ENCODE data around the gene SEPHS2.

DNA sequence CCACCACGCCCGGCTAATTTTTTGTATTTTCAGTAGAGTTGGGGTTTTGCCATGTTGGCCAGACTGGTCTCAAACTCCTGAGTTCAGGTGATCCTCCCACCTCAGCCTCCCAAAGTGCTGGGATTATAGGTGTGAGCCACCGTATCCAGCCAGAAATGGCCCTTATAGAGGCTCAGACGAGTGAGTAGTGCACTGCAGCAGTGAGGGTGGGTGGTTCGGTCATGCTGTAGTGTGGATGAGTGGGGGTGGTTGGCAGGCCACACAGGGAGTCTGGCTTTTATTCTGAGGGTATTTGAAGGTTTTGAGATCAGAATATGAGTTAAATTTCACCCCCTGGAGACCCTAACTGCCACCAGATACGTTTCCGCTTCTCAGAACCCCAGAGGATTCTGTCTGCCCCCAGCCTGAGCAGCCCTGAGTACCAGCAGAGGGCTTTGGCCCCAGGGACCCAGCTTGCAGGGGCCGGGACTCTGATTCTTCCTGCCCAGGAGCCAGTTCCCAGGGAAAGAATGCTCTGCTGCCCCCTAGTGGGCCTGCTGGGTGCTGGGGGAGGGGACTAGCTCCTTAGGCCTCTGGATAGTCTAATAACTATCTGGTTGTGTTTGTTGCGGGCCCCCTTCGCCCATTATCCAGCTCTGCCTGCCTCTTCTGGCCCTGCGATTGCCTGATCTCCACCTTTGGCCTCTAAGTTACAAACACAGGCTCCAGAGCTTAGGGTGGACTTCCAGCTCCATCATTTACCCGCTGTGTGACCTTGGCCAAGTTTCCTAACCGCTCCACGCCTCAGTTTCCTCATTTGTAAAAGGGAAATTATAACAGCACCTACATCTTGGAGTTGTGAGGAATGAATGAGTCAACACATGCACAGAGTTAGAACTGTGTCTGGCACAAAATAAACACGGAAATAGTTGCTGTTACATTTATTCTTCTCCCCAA lies 36.3 kb downstream of the SEPHS2 start:
- TF ChIP-seq CTCF (IDR thresholded peaks at IDR 0.05), result peak in 5 of 7 experiments; percentile 77 to 94 (median 89)
- TF ChIP-seq POLR2A (IDR thresholded peaks at IDR 0.05), result no peak

Data from stomach (tissue), 4 donors.